K562 (cell line): ENCODE data around the gene NALCN. TPM values are rescaled to one million over a fixed set of nuclear protein-coding genes. Genes with fewer than 3 reads are reported as not detected.

Source experiments
- PYGO2 ChIP-seq: fragments of 450-650 bp; IDR thresholded peaks from 2 replicates; pipeline ENCODE4 v1.6.1; 2016; ENCODE audit warnings: mild to moderate bottlenecking, missing genetic modification characterization, moderate library complexity, missing compliant biosample characterization
- polyA plus RNA-seq, 8 experiments: library from polyadenylated mRNA; depleted of rRNA in 4 of 8; stranded (reverse) in 5 of 8; unstranded in 3 of 8; fragments of >200 nt; fragmentation: Nextera tagmentation in 2 of 8; fragmentation: Illumina TruSeq in 1 of 8; extraction: Ambion mirVana in 2 of 8; extraction: Trizol in 1 of 8; gene quantifications; 2 replicates each; pipeline versions ENCODE4 v1.2.1 to v1.2.3, GENCODE V29; 2011 to 2014; ENCODE audit warnings: inconsistent platforms in 1 of 8, missing spikeins in 1 of 8
- total RNA-seq, 7 experiments: library from RNA; depleted of rRNA in 6 of 7; stranded (reverse); fragments of >200 nt in 6 of 7; fragmentation: Illumina TruSeq in 2 of 7; extraction: Trizol in 2 of 7; gene quantifications; 2 replicates each; pipeline versions ENCODE4 v1.2.1 to v1.2.3, GENCODE V29; 2011 to 2021; ENCODE audit warnings: low replicate concordance in 1 of 7
- TF ChIP-seq, protein P1 (sequence below), 2 experiments: fragments of 450-650 bp in 1 of 2; sonication (generic) in 1 of 2; formaldehyde crosslinking in 1 of 2; IDR thresholded peaks; 2 replicates each; pipeline versions ENCODE4 v1.7.1 to v1.9.0; 2016 to 2022; ENCODE audit warnings: inconsistent platforms in 1 of 2, mild to moderate bottlenecking in 1 of 2, missing genetic modification reagents in 1 of 2

The NALCN gene
- total and polyA plus RNA-seq, 9 of the 15 experiments (the other 6 are each of a cell fraction or from before 2014, with no cell fraction given) = not detected

DNA sequence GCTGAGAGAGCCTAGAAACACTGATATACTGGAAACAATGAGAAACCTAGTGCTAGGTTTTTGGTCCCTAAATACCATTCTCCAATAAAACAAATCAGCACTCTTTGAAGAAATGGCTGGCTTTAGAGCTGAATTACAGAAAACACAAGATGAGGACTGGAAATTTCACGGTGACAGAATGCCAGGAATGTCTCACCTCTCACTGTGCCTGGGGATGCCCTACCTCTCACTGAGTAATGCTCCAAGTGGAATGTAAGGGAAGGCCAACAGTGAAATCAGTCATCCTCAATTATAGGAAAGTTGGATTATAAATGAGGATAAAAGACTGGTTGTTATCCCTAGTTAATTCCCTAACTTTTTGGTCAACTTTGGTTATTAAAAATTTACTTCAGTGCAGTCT lies 259.0 kb downstream of the NALCN start (continued):
- TF ChIP-seq, protein P1, sequence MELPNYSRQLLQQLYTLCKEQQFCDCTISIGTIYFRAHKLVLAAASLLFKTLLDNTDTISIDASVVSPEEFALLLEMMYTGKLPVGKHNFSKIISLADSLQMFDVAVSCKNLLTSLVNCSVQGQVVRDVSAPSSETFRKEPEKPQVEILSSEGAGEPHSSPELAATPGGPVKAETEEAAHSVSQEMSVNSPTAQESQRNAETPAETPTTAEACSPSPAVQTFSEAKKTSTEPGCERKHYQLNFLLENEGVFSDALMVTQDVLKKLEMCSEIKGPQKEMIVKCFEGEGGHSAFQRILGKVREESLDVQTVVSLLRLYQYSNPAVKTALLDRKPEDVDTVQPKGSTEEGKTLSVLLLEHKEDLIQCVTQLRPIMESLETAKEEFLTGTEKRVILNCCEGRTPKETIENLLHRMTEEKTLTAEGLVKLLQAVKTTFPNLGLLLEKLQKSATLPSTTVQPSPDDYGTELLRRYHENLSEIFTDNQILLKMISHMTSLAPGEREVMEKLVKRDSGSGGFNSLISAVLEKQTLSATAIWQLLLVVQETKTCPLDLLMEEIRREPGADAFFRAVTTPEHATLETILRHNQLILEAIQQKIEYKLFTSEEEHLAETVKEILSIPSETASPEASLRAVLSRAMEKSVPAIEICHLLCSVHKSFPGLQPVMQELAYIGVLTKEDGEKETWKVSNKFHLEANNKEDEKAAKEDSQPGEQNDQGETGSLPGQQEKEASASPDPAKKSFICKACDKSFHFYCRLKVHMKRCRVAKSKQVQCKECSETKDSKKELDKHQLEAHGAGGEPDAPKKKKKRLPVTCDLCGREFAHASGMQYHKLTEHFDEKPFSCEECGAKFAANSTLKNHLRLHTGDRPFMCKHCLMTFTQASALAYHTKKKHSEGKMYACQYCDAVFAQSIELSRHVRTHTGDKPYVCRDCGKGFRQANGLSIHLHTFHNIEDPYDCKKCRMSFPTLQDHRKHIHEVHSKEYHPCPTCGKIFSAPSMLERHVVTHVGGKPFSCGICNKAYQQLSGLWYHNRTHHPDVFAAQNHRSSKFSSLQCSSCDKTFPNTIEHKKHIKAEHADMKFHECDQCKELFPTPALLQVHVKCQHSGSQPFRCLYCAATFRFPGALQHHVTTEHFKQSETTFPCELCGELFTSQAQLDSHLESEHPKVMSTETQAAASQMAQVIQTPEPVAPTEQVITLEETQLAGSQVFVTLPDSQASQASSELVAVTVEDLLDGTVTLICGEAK (IDR thresholded peaks at IDR 0.05) = no peak
- TF ChIP-seq, protein P1 (CRISPR knock-in tag; IDR thresholded peaks at IDR 0.05) = no peak
- no peak for TF ChIP-seq PYGO2 (tag)
